Measurements from ENCODE around the gene DAP3. TPM values are rescaled to one million over a fixed set of nuclear protein-coding genes. Genes with fewer than 3 reads are reported as not detected.
A peak's percentile ranks its signal among the peaks of the same experiment; 100 is the strongest.

DAP3 gene
- total and polyA plus RNA-seq, 10 of the 15 experiments (the other 5 are each of a cell fraction or from before 2014, with no cell fraction given) = 60.0 to 223 (median 138) TPM

DNA sequence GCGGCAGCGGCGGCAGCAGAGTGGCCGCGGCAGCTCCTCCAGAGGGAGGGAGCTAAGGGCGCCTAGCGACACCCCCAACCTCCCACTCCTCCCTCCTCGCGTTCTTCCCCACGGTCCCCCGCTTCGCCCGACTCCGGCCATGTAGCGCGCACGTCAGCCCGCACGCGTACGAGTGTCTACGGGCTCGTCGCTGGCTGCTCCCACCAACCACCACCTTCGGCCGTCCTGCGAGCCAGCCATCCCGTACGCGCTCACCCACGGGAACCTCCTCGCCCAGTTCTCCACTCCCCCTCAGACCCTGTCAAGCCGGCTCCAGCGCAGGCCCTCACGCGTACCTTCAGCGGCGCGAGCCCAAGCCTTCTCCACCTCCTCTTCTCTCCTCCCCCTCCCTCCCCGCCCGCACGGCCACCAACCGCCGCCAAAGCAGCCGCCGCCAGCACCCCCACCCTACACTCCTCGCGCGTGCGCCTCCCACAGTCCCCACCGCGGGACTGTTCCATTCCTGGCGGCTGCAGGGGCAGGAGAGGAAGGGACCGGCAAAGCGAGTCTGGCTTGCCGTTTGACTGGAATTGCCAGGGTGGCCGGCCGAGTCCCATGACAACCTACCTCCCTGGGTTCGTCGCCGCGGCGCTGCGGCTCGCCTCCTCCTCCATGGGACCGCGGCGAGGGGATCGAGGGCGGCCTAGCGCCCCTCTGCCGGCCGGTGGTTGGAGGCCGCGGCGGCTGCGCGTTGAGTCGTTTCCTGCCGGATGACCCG lies 389 bp upstream of the DAP3 start, which contains the start of gene YY1AP1 (continued):
- TF ChIP-seq ZNF622 (IDR thresholded peaks at IDR 0.05) (no peak), SUPT20H (IDR thresholded peaks at IDR 0.05; ENCODE audit: borderline replicate concordance, control insufficient read depth, low read depth, low read length) (no peak), KAT2A (conservative IDR thresholded peaks at IDR 0.05; ENCODE audit: control insufficient read depth, low read depth, low read length) (no peak), MEF2A (IDR thresholded peaks at IDR 0.05; ENCODE audit: insufficient read depth, low read depth, low read length) (no peak), HDAC6 (IDR thresholded peaks at IDR 0.05; ENCODE audit: unreplicated experiment) (no peak), SIN3A (IDR thresholded peaks at IDR 0.05; ENCODE audit: low read depth, low read length) (no peak), IKZF1 (conservative IDR thresholded peaks at IDR 0.05) (peak; percentile 97), RUNX3 (IDR thresholded peaks at IDR 0.05; ENCODE audit: low read length) (peak; percentile 81), ZZZ3 (IDR thresholded peaks at IDR 0.05; ENCODE audit: control insufficient read depth, insufficient read length, low read depth) (no peak), ATF7 (IDR thresholded peaks at IDR 0.05; ENCODE audit: low read depth) (peak; percentile 99), TAF1 (IDR thresholded peaks at IDR 0.05; ENCODE audit: borderline replicate concordance, low read depth, low read length) (0 out of 2 replicates have a peak, but pooled peaks have one; percentile 72), STAT3 (IDR thresholded peaks at IDR 0.05; ENCODE audit: low read depth, low read length) (no peak), CHD2 (IDR thresholded peaks at IDR 0.05; ENCODE audit: borderline replicate concordance, low read depth, low read length) (peak; percentile 36; the same call in 1 of the 2 replicates), RB1 (IDR thresholded peaks at IDR 0.05; ENCODE audit: borderline replicate concordance) (0 out of 2 replicates have a peak, but pooled peaks have one; percentile 93), SP1 (IDR thresholded peaks at IDR 0.05; ENCODE audit: low read depth, low read length) (peak; percentile 71), CBFB (IDR thresholded peaks at IDR 0.05; ENCODE audit: low read depth) (no peak; the same call in 1 of the 2 replicates), SRF (IDR thresholded peaks at IDR 0.05; ENCODE audit: low read depth in 2 of 2, low read length in 2 of 2) (peak in 1 of 2 experiments; percentile 71; a peak in 3 of 4 replicates)
- TF ChIP-seq, protein P1, sequence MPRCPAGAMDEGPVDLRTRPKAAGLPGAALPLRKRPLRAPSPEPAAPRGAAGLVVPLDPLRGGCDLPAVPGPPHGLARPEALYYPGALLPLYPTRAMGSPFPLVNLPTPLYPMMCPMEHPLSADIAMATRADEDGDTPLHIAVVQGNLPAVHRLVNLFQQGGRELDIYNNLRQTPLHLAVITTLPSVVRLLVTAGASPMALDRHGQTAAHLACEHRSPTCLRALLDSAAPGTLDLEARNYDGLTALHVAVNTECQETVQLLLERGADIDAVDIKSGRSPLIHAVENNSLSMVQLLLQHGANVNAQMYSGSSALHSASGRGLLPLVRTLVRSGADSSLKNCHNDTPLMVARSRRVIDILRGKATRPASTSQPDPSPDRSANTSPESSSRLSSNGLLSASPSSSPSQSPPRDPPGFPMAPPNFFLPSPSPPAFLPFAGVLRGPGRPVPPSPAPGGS (IDR thresholded peaks at IDR 0.05; ENCODE audit: borderline replicate concordance, insufficient read depth, low read depth, low read length, poor library complexity, severe bottlenecking) = no peak
- TF ChIP-seq, protein P2, sequence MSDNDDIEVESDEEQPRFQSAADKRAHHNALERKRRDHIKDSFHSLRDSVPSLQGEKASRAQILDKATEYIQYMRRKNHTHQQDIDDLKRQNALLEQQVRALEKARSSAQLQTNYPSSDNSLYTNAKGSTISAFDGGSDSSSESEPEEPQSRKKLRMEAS (IDR thresholded peaks at IDR 0.05; ENCODE audit: low read depth, low read length) = no peak
- TF ChIP-seq, protein P3, sequence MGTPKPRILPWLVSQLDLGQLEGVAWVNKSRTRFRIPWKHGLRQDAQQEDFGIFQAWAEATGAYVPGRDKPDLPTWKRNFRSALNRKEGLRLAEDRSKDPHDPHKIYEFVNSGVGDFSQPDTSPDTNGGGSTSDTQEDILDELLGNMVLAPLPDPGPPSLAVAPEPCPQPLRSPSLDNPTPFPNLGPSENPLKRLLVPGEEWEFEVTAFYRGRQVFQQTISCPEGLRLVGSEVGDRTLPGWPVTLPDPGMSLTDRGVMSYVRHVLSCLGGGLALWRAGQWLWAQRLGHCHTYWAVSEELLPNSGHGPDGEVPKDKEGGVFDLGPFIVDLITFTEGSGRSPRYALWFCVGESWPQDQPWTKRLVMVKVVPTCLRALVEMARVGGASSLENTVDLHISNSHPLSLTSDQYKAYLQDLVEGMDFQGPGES (IDR thresholded peaks at IDR 0.05) = peak; percentile 58
- TF ChIP-seq, protein P4, sequence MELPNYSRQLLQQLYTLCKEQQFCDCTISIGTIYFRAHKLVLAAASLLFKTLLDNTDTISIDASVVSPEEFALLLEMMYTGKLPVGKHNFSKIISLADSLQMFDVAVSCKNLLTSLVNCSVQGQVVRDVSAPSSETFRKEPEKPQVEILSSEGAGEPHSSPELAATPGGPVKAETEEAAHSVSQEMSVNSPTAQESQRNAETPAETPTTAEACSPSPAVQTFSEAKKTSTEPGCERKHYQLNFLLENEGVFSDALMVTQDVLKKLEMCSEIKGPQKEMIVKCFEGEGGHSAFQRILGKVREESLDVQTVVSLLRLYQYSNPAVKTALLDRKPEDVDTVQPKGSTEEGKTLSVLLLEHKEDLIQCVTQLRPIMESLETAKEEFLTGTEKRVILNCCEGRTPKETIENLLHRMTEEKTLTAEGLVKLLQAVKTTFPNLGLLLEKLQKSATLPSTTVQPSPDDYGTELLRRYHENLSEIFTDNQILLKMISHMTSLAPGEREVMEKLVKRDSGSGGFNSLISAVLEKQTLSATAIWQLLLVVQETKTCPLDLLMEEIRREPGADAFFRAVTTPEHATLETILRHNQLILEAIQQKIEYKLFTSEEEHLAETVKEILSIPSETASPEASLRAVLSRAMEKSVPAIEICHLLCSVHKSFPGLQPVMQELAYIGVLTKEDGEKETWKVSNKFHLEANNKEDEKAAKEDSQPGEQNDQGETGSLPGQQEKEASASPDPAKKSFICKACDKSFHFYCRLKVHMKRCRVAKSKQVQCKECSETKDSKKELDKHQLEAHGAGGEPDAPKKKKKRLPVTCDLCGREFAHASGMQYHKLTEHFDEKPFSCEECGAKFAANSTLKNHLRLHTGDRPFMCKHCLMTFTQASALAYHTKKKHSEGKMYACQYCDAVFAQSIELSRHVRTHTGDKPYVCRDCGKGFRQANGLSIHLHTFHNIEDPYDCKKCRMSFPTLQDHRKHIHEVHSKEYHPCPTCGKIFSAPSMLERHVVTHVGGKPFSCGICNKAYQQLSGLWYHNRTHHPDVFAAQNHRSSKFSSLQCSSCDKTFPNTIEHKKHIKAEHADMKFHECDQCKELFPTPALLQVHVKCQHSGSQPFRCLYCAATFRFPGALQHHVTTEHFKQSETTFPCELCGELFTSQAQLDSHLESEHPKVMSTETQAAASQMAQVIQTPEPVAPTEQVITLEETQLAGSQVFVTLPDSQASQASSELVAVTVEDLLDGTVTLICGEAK (IDR thresholded peaks at IDR 0.05; ENCODE audit: borderline replicate concordance) = peak; percentile 70; the same call in 1 of the 2 replicates
- TF ChIP-seq, protein P5, sequence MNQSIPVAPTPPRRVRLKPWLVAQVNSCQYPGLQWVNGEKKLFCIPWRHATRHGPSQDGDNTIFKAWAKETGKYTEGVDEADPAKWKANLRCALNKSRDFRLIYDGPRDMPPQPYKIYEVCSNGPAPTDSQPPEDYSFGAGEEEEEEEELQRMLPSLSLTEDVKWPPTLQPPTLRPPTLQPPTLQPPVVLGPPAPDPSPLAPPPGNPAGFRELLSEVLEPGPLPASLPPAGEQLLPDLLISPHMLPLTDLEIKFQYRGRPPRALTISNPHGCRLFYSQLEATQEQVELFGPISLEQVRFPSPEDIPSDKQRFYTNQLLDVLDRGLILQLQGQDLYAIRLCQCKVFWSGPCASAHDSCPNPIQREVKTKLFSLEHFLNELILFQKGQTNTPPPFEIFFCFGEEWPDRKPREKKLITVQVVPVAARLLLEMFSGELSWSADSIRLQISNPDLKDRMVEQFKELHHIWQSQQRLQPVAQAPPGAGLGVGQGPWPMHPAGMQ (IDR thresholded peaks at IDR 0.05; ENCODE audit: borderline replicate concordance) = no peak

Measured in GM12878 (cell line).